Progenitor cell of endocrine pancreas (in vitro differentiated cells): ENCODE results near the gene GPR39. TPM values are rescaled to one million over a fixed set of nuclear protein-coding genes. Genes with fewer than 3 reads are reported as not detected.
A peak's percentile ranks its signal among the peaks of the same experiment; 100 is the strongest.

Experiments used
- DNase-seq: peaks from one replicate; pipeline ENCODE4 v3.0.0; 2021; ENCODE audit warnings: low spot score; ENCODE audit not compliant: unreplicated experiment
- H3K27ac Mint-ChIP-seq: 2 replicates; pipeline ENCODE4 v1.8.0; 2021; ENCODE audit warnings: mild to moderate bottlenecking, moderate library complexity, mixed read lengths
- H3K27me3 Mint-ChIP-seq: 2 replicates; pipeline ENCODE4 v1.8.0; 2021; ENCODE audit warnings: mixed read lengths
- H3K36me3 Mint-ChIP-seq: 2 replicates; pipeline ENCODE4 v1.8.0; 2022; ENCODE audit warnings: mixed read lengths; ENCODE audit not compliant: insufficient read depth
- H3K4me1 Mint-ChIP-seq: 2 replicates; pipeline ENCODE4 v1.8.0; 2021; ENCODE audit warnings: low read depth, mixed read lengths
- H3K4me3 Mint-ChIP-seq: 2 replicates; pipeline ENCODE4 v1.8.0; 2021; ENCODE audit warnings: low read depth, mild to moderate bottlenecking, moderate library complexity, mixed read lengths
- H3K9me3 Mint-ChIP-seq: 2 replicates; pipeline ENCODE4 v1.8.0; 2021; ENCODE audit warnings: low read depth, mixed read lengths
- CTCF ChIP-seq: fragments of 200-600 bp; sonication (generic); IDR thresholded peaks from one replicate; pipeline ENCODE4 v1.5.0; 2021; ENCODE audit warnings: antibody characterized with exemption, mild to moderate bottlenecking; ENCODE audit not compliant: unreplicated experiment
- total RNA-seq: library from RNA; stranded (reverse); gene quantifications from 2 replicates; pipeline ENCODE4 v1.2.1, GENCODE V29; 2021

Gene GPR39
- total RNA-seq, 1 donor from 2014 or later, result 4.0 TPM

- no peak overlapping the region for H3K27ac Mint-ChIP-seq
- no peak overlapping the region for H3K4me3 Mint-ChIP-seq
- no peak for TF ChIP-seq CTCF
- peaks cover 9% of the 10 kb centered on the region for H3K27me3 Mint-ChIP-seq
- no peak for DNase-seq
- H3K9me3 Mint-ChIP-seq, result no peaks in the 10 kb centered on the region
- H3K4me1 Mint-ChIP-seq, result peaks cover 1% of the 10 kb centered on the region
- no peaks in the 10 kb centered on the region for H3K36me3 Mint-ChIP-seq
These were observed 230.0 kb downstream of the GPR39 start for GRCh38 chr2:132646540-132647108.

- Mint-ChIP-seq H3K27me3 (peaks cover 6% of the 10 kb centered on the region), H3K36me3 (no peaks in the 10 kb centered on the region), H3K4me1 (no peaks in the 10 kb centered on the region), H3K9me3 (no peaks in the 10 kb centered on the region), H3K27ac (no peak overlapping the region), H3K4me3 (no peak overlapping the region)
- DNase-seq, result peak; percentile 23
- peak; percentile 78 for TF ChIP-seq CTCF
These were observed 234.8 kb downstream of the GPR39 start for GRCh38 chr2:132651115-132652045.

GRCh38 chr2:132652474-132652873 is 235.9 kb downstream of the GPR39 start:
- no peak overlapping the region for H3K4me3 Mint-ChIP-seq
- H3K36me3 Mint-ChIP-seq, result no peaks in the 10 kb centered on the region
- H3K27me3 Mint-ChIP-seq, result peaks cover 6% of the 10 kb centered on the region
- TF ChIP-seq CTCF, result no peak
- no peaks in the 10 kb centered on the region for H3K9me3 Mint-ChIP-seq
- no peak for DNase-seq
- H3K4me1 Mint-ChIP-seq, result no peaks in the 10 kb centered on the region
- no peak overlapping the region for H3K27ac Mint-ChIP-seq

- Mint-ChIP-seq H3K27me3 (peaks cover 7% of the 10 kb centered on the region), H3K9me3 (no peaks in the 10 kb centered on the region), H3K4me1 (no peaks in the 10 kb centered on the region), H3K4me3 (no peak overlapping the region), H3K27ac (no peak overlapping the region), H3K36me3 (no peaks in the 10 kb centered on the region)
- DNase-seq, result no peak
- TF ChIP-seq CTCF, result no peak
These were observed 237.7 kb downstream of the GPR39 start for GRCh38 chr2:132654335-132654734.

- TF ChIP-seq CTCF, result no peak
- Mint-ChIP-seq H3K27ac (no peak overlapping the region), H3K4me3 (no peak overlapping the region), H3K36me3 (no peaks in the 10 kb centered on the region), H3K9me3 (no peaks in the 10 kb centered on the region), H3K4me1 (no peaks in the 10 kb centered on the region), H3K27me3 (peaks cover 7% of the 10 kb centered on the region)
- DNase-seq, result no peak
These were observed 238.4 kb downstream of the GPR39 start for GRCh38 chr2:132654968-132655367.
